GM23338 (cell line): ENCODE measurements around the gene ALOX15. TPM values are rescaled to one million over a fixed set of nuclear protein-coding genes. Genes with fewer than 3 reads are reported as not detected.

Experiments used
- ATAC-seq: fragments of 200-7000 bp; cut with Tn5 transposase; 3 replicates; pipeline ENCODE4 v1.9.1; 2020
- DNase-seq: peaks from one replicate; pipeline ENCODE4 v3.0.0-alpha.2; 2015; ENCODE audit warnings: low spot score
- H2AFZ ChIP-seq: fragments of 200-600 bp; sonication (generic); 2 replicates; pipeline ENCODE4 v1.8.0; 2016; ENCODE audit warnings: antibody characterized with exemption, mild to moderate bottlenecking, moderate library complexity
- H3F3A ChIP-seq: fragments of 200-600 bp; sonication (generic); replicated peaks from 2 replicates; pipeline ENCODE4 v1.8.0; 2017; ENCODE audit warnings: antibody characterized with exemption, mixed run types, low read depth
- H3K27ac ChIP-seq: fragments of 200-600 bp; sonication (generic); 2 replicates; pipeline ENCODE4 v1.6.1; 2016; ENCODE audit warnings: low read depth
- H3K27me3 ChIP-seq: fragments of 200-600 bp; sonication (generic); 2 replicates; pipeline ENCODE4 v1.8.0; 2016; ENCODE audit warnings: mild to moderate bottlenecking, mixed run types, moderate library complexity; ENCODE audit not compliant: insufficient read depth
- H3K36me3 ChIP-seq: fragments of 200-600 bp; sonication (generic); 2 replicates; pipeline ENCODE4 v1.8.0; 2016; ENCODE audit warnings: mild to moderate bottlenecking; ENCODE audit not compliant: insufficient read depth
- H3K4me1 ChIP-seq: fragments of 200-600 bp; sonication (generic); 2 replicates; pipeline ENCODE4 v1.8.0; 2016; ENCODE audit warnings: mild to moderate bottlenecking, moderate library complexity; ENCODE audit not compliant: insufficient read depth
- H3K4me2 ChIP-seq: fragments of 200-600 bp; sonication (generic); 2 replicates; pipeline ENCODE4 v1.7.1; 2017; ENCODE audit warnings: mixed run types
- H3K4me3 ChIP-seq: fragments of 200-600 bp; sonication (generic); 2 replicates; pipeline ENCODE4 v1.6.1; 2016; ENCODE audit warnings: mixed run types
- H3K79me2 ChIP-seq: fragments of 200-600 bp; sonication (generic); replicated peaks from 2 replicates; pipeline ENCODE4 v1.8.0; 2017; ENCODE audit warnings: mild to moderate bottlenecking; ENCODE audit not compliant: insufficient read depth
- H3K9me2 ChIP-seq: fragments of 200-600 bp; sonication (generic); 2 replicates; pipeline ENCODE4 v1.8.0; 2017; ENCODE audit not compliant: insufficient read depth
- H4K20me1 ChIP-seq: fragments of 200-600 bp; sonication (generic); replicated peaks from 2 replicates; pipeline ENCODE4 v1.8.0; 2017; ENCODE audit warnings: mild to moderate bottlenecking; ENCODE audit not compliant: insufficient read depth
- H3K27ac Mint-ChIP-seq: 2 replicates; pipeline ENCODE4 v1.8.0; 2020; ENCODE audit warnings: inconsistent platforms, mild to moderate bottlenecking, moderate library complexity, mixed read lengths
- H3K27me3 Mint-ChIP-seq: 3 replicates; pipeline ENCODE4 v1.8.0; 2022; ENCODE audit warnings: low read depth, mild to moderate bottlenecking, moderate library complexity, mixed read lengths, inconsistent platforms; ENCODE audit not compliant: insufficient read depth, poor library complexity
- H3K36me3 Mint-ChIP-seq: 3 replicates; pipeline ENCODE4 v1.8.0; 2021; ENCODE audit warnings: low read depth, mild to moderate bottlenecking, inconsistent platforms, moderate library complexity, mixed read lengths
- H3K4me1 Mint-ChIP-seq: 3 replicates; pipeline ENCODE4 v1.8.0; 2020; ENCODE audit warnings: mild to moderate bottlenecking, inconsistent platforms, mixed read lengths
- H3K4me3 Mint-ChIP-seq: 3 replicates; pipeline ENCODE4 v1.8.0; 2021; ENCODE audit warnings: moderate library complexity, mild to moderate bottlenecking, inconsistent platforms, mixed read lengths
- H3K9me3 Mint-ChIP-seq: 3 replicates; pipeline ENCODE4 v1.8.0; 2020; ENCODE audit warnings: moderate library complexity, mild to moderate bottlenecking, inconsistent platforms, mixed read lengths
- CREB1 ChIP-seq: fragments of 250-450 bp; sonication (Bioruptor Pico); IDR thresholded peaks from 2 replicates; pipeline ENCODE4 v1.5.0; 2020; ENCODE audit warnings: low read depth, mild to moderate bottlenecking, moderate library complexity
- CTCF ChIP-seq, 2 experiments: fragments of 200-600 bp in 1 of 2; sonication (generic) in 1 of 2; conservative IDR thresholded peaks; 2 replicates each; pipeline versions ENCODE4 v1.5.1 to v1.6.1; 2016 to 2017; ENCODE audit warnings: antibody characterized with exemption in 2 of 2, low read depth in 2 of 2, mild to moderate bottlenecking in 2 of 2, moderate library complexity in 1 of 2
- EZH2phosphoT487 ChIP-seq: fragments of 200-600 bp; sonication (generic); IDR thresholded peaks from one replicate; pipeline ENCODE4 v1.8.1; 2018; ENCODE audit warnings: antibody characterized with exemption; ENCODE audit not compliant: unreplicated experiment
- JUNB ChIP-seq: IDR thresholded peaks from one replicate; pipeline ENCODE4 v1.6.1; 2016; ENCODE audit warnings: antibody characterized with exemption; ENCODE audit not compliant: unreplicated experiment
- NANOG ChIP-seq: IDR thresholded peaks from 2 replicates; pipeline ENCODE4 v1.6.1; 2016; ENCODE audit warnings: antibody characterized with exemption, borderline replicate concordance
- POLR2AphosphoS5 ChIP-seq: IDR thresholded peaks from 2 replicates; pipeline ENCODE4 v1.6.1; 2016; ENCODE audit warnings: antibody characterized with exemption, low read depth
- STAT1 ChIP-seq: IDR thresholded peaks from one replicate; pipeline ENCODE4 v1.6.1; 2016; ENCODE audit warnings: antibody characterized with exemption; ENCODE audit not compliant: unreplicated experiment
- ZNF114 ChIP-seq: fragments of 250-450 bp; sonication (Bioruptor Pico); IDR thresholded peaks from 2 replicates; pipeline ENCODE4 v1.5.0; 2020; ENCODE audit warnings: mild to moderate bottlenecking, moderate library complexity
- ZNF331 ChIP-seq: fragments of 250-450 bp; sonication (Bioruptor Pico); IDR thresholded peaks from 2 replicates; pipeline ENCODE4 v1.5.0; 2020; ENCODE audit warnings: low read depth, mild to moderate bottlenecking, moderate library complexity
- polyA plus RNA-seq: library from polyadenylated mRNA; unstranded; fragments of >200 nt; fragmentation: Nextera tagmentation; extraction: Ambion mirVana; gene quantifications from 2 replicates; pipeline ENCODE4 v1.2.1, GENCODE V29; 2016
- total RNA-seq: library from RNA; depleted of rRNA; stranded (reverse); fragments of >200 nt; shearing (Covaris generic); gene quantifications from 2 replicates; pipeline ENCODE4 v1.2.3, GENCODE V29; 2014
- TF ChIP-seq, protein P1 (sequence below): fragments of 250-450 bp; sonication (Bioruptor Pico); IDR thresholded peaks from 2 replicates; pipeline ENCODE4 v1.5.0; 2020; ENCODE audit warnings: mild to moderate bottlenecking, moderate library complexity
- TF ChIP-seq, protein P2 (sequence below): IDR thresholded peaks from one replicate; pipeline ENCODE4 v1.6.1; 2018; ENCODE audit warnings: antibody characterized with exemption; ENCODE audit not compliant: unreplicated experiment

The ALOX15 gene
- total and polyA plus RNA-seq, 2 experiments from 2014 or later, result 1.2 to 1.4 TPM

- TF ChIP-seq, protein P1, sequence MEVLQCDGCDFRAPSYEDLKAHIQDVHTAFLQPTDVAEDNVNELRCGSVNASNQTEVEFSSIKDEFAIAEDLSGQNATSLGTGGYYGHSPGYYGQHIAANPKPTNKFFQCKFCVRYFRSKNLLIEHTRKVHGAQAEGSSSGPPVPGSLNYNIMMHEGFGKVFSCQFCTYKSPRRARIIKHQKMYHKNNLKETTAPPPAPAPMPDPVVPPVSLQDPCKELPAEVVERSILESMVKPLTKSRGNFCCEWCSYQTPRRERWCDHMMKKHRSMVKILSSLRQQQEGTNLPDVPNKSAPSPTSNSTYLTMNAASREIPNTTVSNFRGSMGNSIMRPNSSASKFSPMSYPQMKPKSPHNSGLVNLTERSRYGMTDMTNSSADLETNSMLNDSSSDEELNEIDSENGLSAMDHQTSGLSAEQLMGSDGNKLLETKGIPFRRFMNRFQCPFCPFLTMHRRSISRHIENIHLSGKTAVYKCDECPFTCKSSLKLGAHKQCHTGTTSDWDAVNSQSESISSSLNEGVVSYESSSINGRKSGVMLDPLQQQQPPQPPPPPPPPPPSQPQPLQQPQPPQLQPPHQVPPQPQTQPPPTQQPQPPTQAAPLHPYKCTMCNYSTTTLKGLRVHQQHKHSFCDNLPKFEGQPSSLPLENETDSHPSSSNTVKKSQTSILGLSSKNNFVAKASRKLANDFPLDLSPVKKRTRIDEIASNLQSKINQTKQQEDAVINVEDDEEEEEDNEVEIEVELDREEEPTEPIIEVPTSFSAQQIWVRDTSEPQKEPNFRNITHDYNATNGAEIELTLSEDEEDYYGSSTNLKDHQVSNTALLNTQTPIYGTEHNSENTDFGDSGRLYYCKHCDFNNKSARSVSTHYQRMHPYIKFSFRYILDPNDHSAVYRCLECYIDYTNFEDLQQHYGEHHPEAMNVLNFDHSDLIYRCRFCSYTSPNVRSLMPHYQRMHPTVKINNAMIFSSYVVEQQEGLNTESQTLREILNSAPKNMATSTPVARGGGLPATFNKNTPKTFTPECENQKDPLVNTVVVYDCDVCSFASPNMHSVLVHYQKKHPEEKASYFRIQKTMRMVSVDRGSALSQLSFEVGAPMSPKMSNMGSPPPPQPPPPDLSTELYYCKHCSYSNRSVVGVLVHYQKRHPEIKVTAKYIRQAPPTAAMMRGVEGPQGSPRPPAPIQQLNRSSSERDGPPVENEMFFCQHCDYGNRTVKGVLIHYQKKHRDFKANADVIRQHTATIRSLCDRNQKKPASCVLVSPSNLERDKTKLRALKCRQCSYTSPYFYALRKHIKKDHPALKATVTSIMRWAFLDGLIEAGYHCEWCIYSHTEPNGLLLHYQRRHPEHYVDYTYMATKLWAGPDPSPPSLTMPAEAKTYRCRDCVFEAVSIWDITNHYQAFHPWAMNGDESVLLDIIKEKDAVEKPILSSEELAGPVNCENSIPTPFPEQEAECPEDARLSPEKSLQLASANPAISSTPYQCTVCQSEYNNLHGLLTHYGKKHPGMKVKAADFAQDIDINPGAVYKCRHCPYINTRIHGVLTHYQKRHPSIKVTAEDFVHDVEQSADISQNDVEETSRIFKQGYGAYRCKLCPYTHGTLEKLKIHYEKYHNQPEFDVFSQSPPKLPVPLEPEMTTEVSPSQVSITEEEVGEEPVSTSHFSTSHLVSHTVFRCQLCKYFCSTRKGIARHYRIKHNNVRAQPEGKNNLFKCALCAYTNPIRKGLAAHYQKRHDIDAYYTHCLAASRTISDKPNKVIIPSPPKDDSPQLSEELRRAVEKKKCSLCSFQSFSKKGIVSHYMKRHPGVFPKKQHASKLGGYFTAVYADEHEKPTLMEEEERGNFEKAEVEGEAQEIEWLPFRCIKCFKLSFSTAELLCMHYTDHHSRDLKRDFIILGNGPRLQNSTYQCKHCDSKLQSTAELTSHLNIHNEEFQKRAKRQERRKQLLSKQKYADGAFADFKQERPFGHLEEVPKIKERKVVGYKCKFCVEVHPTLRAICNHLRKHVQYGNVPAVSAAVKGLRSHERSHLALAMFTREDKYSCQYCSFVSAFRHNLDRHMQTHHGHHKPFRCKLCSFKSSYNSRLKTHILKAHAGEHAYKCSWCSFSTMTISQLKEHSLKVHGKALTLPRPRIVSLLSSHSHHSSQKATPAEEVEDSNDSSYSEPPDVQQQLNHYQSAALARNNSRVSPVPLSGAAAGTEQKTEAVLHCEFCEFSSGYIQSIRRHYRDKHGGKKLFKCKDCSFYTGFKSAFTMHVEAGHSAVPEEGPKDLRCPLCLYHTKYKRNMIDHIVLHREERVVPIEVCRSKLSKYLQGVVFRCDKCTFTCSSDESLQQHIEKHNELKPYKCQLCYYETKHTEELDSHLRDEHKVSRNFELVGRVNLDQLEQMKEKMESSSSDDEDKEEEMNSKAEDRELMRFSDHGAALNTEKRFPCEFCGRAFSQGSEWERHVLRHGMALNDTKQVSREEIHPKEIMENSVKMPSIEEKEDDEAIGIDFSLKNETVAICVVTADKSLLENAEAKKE (CRISPR knock-in tag), result no peak
- TF ChIP-seq, protein P2, sequence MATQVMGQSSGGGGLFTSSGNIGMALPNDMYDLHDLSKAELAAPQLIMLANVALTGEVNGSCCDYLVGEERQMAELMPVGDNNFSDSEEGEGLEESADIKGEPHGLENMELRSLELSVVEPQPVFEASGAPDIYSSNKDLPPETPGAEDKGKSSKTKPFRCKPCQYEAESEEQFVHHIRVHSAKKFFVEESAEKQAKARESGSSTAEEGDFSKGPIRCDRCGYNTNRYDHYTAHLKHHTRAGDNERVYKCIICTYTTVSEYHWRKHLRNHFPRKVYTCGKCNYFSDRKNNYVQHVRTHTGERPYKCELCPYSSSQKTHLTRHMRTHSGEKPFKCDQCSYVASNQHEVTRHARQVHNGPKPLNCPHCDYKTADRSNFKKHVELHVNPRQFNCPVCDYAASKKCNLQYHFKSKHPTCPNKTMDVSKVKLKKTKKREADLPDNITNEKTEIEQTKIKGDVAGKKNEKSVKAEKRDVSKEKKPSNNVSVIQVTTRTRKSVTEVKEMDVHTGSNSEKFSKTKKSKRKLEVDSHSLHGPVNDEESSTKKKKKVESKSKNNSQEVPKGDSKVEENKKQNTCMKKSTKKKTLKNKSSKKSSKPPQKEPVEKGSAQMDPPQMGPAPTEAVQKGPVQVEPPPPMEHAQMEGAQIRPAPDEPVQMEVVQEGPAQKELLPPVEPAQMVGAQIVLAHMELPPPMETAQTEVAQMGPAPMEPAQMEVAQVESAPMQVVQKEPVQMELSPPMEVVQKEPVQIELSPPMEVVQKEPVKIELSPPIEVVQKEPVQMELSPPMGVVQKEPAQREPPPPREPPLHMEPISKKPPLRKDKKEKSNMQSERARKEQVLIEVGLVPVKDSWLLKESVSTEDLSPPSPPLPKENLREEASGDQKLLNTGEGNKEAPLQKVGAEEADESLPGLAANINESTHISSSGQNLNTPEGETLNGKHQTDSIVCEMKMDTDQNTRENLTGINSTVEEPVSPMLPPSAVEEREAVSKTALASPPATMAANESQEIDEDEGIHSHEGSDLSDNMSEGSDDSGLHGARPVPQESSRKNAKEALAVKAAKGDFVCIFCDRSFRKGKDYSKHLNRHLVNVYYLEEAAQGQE, result no peak
- no peak for TF ChIP-seq ZNF331 (CRISPR knock-in tag)
These were observed 58.8 kb downstream of the ALOX15 start (continued) for GRCh38 chr17:4582691-4583090.

DNA sequence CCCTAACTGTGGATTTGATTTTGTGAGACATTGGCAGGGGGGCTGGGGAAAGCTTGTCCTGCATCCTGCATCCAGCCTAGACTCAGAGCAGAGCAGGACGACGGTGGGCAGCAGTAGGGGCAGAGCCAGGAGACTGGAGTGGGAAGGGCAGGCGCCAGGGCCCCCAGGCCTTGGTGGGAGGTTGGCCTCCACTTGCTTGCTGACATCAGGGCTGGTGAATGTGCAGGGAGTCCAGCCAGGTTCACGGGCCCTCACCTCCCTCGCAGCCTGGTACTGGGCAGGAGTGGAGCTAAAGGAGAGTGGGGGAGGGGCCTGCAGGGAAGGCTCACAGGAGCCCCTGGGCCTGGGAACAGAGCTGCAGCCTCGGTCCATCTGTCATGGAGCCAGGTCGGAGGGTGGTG is 59.4 kb downstream of the ALOX15 start:
- H3K9me3 Mint-ChIP-seq, result peaks cover 5% of the 10 kb centered on the region; the same call in 2 of the 3 replicates
- no peak overlapping the region for H3K4me3 Mint-ChIP-seq
- Histone ChIP-seq H3K27ac (no peak overlapping the region), H3K9me2 (no peaks in the 10 kb centered on the region), H3K4me3 (no peak overlapping the region), H4K20me1 (no peaks in the 10 kb centered on the region), H3K4me2 (no peak overlapping the region), H3K36me3 (no peaks in the 10 kb centered on the region), H2AFZ (no peak overlapping the region), H3F3A (no peaks in the 10 kb centered on the region), H3K79me2 (no peaks in the 10 kb centered on the region), H3K27me3 (peaks cover 39% of the 10 kb centered on the region), H3K4me1 (peaks cover 14% of the 10 kb centered on the region)
- no peak for ATAC-seq
- H3K36me3 Mint-ChIP-seq, result 0 out of 3 replicates have a peak, but pooled peaks cover 3% of the 10 kb centered on the region
- peaks cover 28% of the 10 kb centered on the region for H3K4me1 Mint-ChIP-seq
- no peak for DNase-seq
- H3K27ac Mint-ChIP-seq, result no peak overlapping the region
- H3K27me3 Mint-ChIP-seq, result peaks cover 34% of the 10 kb centered on the region
- TF ChIP-seq JUNB (no peak), CTCF (conservative IDR thresholded peaks at IDR 0.05; ENCODE audit: low read depth in 2 of 2) (no peak), POLR2AphosphoS5 (no peak), ZNF114 (CRISPR knock-in tag) (no peak), EZH2phosphoT487 (no peak), CREB1 (no peak), NANOG (no peak), STAT1 (no peak)
- TF ChIP-seq, protein P2, result no peak
